ENCODE data around the gene DYNLRB1. TPM values are rescaled to one million over a fixed set of nuclear protein-coding genes. Genes with fewer than 3 reads are reported as not detected.

Gene DYNLRB1
- total and polyA plus RNA-seq, 9 of the 15 experiments (the other 6 are each of a cell fraction or from before 2014, with no cell fraction given), result 48.7 to 358 (median 121) TPM

- no peak overlapping the region for H3K27ac ChIP-seq (ENCODE audit: extremely low read depth, low read depth, low read length)
- in situ Hi-C loops (cut with MboI) (no loop called here), intact Hi-C loops (cut with micrococcal nuclease) (no loop called here)
- FAIRE-seq, result no peak
- no peaks in the 10 kb centered on the region; the same call in 1 of the 2 replicates for H4K20me1 ChIP-seq (replicated peaks; ENCODE audit: control insufficient read depth, insufficient read depth, low read length)
- peak; percentile 46; the same call in 1 of the 3 replicates for ATAC-seq
- no peak overlapping the region for H3K9ac ChIP-seq (ENCODE audit: insufficient read depth in 1 of 2, low read depth in 2 of 2, low read length in 2 of 2)
- no peak overlapping the region for H3K4me3 ChIP-seq
- H3K4me2 ChIP-seq (ENCODE audit: insufficient read depth, low read length), result no peak overlapping the region
- H3K36me3 ChIP-seq (ENCODE audit: control insufficient read depth, insufficient read depth, low read length), result peaks cover 23% of the 10 kb centered on the region; the same call in 2 of the 3 replicates
- no peaks in the 10 kb centered on the region for H3K9me1 ChIP-seq (ENCODE audit: control insufficient read depth, insufficient read depth, low read length)
- 60% methylated on average over 11 of the region's 11 CpGs for WGBS (ENCODE audit: insufficient coverage, low coverage, missing lambda C conversion rate)
- ChIA-PET CTCF (ENCODE audit: low intra/inter-chr PET ratio) (interaction anchor here (0.5 to 0.6 kb wide), 3 partner anchors 190 to 388 kb away, joined by 3 read pairs; no protein-coding TSS in a partner anchor), POLR2A (interaction anchor here (0.9 to 1.1 kb wide), 2 partner anchors 8 to 18 kb away, joined by 3 read pairs; no protein-coding TSS in a partner anchor)
- H2AFZ ChIP-seq (ENCODE audit: low read depth, low read length), result no peak overlapping the region
- no peaks in the 10 kb centered on the region for H3K79me2 ChIP-seq (ENCODE audit: control insufficient read depth, insufficient read depth, low read length)
- no peaks in the 10 kb centered on the region for H3K27me3 ChIP-seq (ENCODE audit: control insufficient read depth in 2 of 2, insufficient read depth in 2 of 2, low read length in 2 of 2)
- no peaks in the 10 kb centered on the region for H3K9me3 ChIP-seq (replicated peaks; ENCODE audit: control insufficient read depth, insufficient read depth, low read depth, low read length)
- peak in 1 of 4 experiments; percentile 17 for DNase-seq (ENCODE audit: extremely low read depth in 1 of 4, low spot score in 3 of 4)
- no TSS peak for BruUV-seq (replicated peaks)
- H3K4me1 ChIP-seq (replicated peaks in 1 of 2; ENCODE audit: control insufficient read depth in 2 of 2, insufficient read depth in 2 of 2, low read length in 2 of 2), result no peaks in the 10 kb centered on the region
- TF ChIP-seq FOSL1 (tag; conservative IDR thresholded peaks at IDR 0.05) (peak; percentile 85), ZBTB2 (IDR thresholded peaks at IDR 0.05) (no peak), FOS (IDR thresholded peaks at IDR 0.05; ENCODE audit: extremely low read depth, insufficient read length) (peak; percentile 1), ZNF347 (CRISPR knock-in tag; IDR thresholded peaks at IDR 0.05; ENCODE audit: low read depth) (no peak), JUND (IDR thresholded peaks at IDR 0.05; ENCODE audit: borderline replicate concordance, low read depth, low read length) (peak; percentile 91), JUND (tag; IDR thresholded peaks at IDR 0.05; ENCODE audit: borderline replicate concordance, low read depth, low read length) (peak; percentile 91), REST (IDR thresholded peaks at IDR 0.05; ENCODE audit: borderline replicate concordance) (peak; percentile 44; the same call in 1 of the 2 replicates), REST (CRISPR knock-in tag; IDR thresholded peaks at IDR 0.05; ENCODE audit: low read depth) (no peak), ATF3 (IDR thresholded peaks at IDR 0.05) (peak; percentile 86), ATF3 (CRISPR knock-in tag; conservative IDR thresholded peaks at IDR 0.05) (0 out of 2 replicates have a peak, but pooled peaks have one; percentile 48), GTF2E2 (tag; IDR thresholded peaks at IDR 0.05) (no peak)
These were observed 63.2 kb downstream of the DYNLRB1 start for GRCh38 chr20:34579191-34579978.

All from K562 (cell line).